ENCODE measurements around the gene MT3. TPM values are rescaled to one million over a fixed set of nuclear protein-coding genes. Genes with fewer than 3 reads are reported as not detected.

Gene MT3
- total RNA-seq, 1 donor from 2014 or later, result 5.1 TPM

DNA sequence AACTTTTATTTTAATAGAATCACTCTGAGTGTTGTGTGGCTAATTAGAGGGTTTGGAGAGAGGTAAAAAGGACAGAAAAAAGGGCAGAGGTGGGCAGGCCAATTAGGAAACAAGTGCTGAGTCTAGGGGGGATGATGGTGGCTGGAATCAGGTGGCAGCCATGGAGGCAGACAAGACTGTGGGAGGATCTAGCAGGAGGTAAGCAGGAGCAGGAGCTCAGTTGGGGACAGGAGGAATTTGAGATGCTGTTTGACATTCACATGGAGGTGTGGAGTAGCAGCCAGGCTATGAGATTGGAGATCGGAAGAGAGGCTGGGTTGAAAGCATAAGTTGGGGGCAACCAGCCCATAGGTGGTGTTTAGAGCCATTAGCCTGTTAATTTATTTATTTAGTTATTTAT, 28.2 kb upstream of the MT3 start:
- TF ChIP-seq, protein P1, sequence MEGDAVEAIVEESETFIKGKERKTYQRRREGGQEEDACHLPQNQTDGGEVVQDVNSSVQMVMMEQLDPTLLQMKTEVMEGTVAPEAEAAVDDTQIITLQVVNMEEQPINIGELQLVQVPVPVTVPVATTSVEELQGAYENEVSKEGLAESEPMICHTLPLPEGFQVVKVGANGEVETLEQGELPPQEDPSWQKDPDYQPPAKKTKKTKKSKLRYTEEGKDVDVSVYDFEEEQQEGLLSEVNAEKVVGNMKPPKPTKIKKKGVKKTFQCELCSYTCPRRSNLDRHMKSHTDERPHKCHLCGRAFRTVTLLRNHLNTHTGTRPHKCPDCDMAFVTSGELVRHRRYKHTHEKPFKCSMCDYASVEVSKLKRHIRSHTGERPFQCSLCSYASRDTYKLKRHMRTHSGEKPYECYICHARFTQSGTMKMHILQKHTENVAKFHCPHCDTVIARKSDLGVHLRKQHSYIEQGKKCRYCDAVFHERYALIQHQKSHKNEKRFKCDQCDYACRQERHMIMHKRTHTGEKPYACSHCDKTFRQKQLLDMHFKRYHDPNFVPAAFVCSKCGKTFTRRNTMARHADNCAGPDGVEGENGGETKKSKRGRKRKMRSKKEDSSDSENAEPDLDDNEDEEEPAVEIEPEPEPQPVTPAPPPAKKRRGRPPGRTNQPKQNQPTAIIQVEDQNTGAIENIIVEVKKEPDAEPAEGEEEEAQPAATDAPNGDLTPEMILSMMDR (conservative IDR thresholded peaks at IDR 0.05; ENCODE audit: low read depth, low read length), result no peak
- no peak overlapping the region for H3K4me3 ChIP-seq (ENCODE audit: low read depth, low read length)
- DNase-seq (ENCODE audit: low read depth), result no peak

DNA sequence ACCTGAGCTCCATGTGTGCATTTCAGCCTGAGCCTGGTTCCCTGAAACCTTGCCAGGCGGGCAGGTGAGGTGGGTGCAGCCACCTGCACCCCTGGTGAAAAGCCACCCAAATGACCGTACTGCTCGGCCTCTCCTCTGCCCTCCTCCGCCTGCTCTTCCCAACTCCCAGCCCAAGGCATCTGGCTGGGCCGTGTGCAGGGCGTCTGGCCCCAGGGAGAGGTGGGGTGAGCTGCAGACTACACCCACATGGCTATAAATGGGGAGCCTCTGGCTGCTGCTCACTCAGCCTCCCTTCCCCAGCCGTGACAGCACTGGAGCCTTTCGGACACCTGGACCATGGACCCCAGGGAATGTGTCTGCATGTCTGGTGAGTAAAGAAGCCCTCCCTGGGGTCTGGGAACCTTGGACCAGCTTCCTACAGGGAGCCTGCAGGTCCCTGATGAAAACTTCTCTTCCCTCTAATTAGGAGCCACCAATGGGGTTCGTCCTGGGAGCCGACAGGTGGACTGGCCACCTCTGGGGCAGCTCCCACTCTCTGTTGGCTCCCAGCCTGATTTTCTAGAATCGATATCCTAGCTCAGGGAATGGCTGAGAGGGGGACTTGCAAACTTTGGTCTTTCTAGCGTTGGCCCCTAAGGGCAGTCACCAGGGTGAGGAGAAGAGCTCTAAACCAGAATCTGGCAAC, 24.4 kb upstream of the MT3 start, which contains the start of gene MT4:
Gene MT4 (plus strand): TSS at position 281 of the 685 bp plus-strand sequence. CDS start 56 bp downstream, at position 337.
- no peak within 1 kb of the TSS for H3K4me3 ChIP-seq (ENCODE audit: low read depth, low read length)
- DNase-seq (ENCODE audit: low read depth), result no peak
- TF ChIP-seq, protein P1 (conservative IDR thresholded peaks at IDR 0.05; ENCODE audit: low read depth, low read length), result no peak

DNA sequence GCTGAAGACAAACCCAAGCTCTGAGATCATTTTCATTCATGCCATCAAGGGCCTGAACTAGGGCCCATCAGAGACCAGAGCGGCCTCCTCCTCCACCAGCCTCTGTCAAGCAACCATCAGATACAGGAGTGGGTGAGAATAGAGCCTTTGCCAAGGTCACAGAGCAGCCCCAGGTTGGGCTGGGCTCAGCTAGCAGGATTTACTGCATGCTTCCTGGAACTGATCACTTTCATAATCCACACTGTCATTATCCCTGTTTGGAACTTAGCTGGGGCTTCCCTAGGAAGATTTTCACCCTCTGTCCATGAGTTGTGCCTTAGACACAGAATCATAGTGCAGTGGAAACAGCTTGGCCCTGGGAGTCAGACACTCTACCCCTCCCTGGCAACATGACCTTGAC, 19.4 kb upstream of the MT3 start:
- DNase-seq (ENCODE audit: low read depth), result no peak
- no peak overlapping the region for H3K4me3 ChIP-seq (ENCODE audit: low read depth, low read length)
- TF ChIP-seq, protein P1 (conservative IDR thresholded peaks at IDR 0.05; ENCODE audit: low read depth, low read length), result no peak

DNA sequence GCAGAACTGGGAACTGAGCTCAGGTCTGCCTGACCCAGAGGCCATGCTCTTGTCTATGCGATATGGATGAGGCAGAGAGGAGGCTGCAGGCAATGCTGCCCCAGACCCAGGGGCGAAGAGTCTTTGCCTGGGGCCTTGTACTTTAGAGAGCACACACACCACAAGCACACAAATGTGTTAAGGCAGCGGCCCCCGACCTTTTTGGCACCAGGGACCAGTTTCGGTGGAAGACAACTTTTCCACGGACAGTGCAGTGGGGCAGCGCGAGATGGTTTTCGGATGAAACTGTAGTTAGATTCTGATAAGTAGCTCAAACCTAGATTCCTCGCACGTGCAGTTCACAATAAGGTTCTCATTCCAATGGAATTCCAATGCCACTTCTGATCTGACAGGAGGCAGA, 17.8 kb upstream of the MT3 start:
- TF ChIP-seq, protein P1 (conservative IDR thresholded peaks at IDR 0.05; ENCODE audit: low read depth, low read length), result no peak
- no peak for DNase-seq (ENCODE audit: low read depth)
- H3K4me3 ChIP-seq (ENCODE audit: low read depth, low read length), result no peak overlapping the region

DNA sequence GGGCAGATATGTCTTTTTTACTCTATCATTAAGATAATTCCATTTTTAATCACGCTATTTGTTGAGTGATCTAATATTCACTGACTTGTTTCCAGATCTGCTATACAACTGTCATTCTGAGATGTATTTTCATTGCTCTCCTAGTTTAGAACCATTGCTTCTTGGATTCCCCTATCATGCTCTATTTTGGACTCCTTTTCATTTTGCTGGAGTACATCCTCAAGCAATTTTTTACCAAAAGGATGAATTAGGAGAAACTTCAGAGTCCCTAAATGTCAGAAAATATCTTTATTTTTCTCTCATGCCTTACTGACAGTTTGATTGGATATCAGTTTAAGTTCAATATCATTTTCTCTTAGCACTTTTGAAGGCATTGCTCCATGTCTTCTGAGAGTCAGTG, 14.7 kb upstream of the MT3 start:
- TF ChIP-seq, protein P1 (conservative IDR thresholded peaks at IDR 0.05; ENCODE audit: low read depth, low read length), result no peak
- no peak overlapping the region for H3K4me3 ChIP-seq (ENCODE audit: low read depth, low read length)
- no peak for DNase-seq (ENCODE audit: low read depth)

DNA sequence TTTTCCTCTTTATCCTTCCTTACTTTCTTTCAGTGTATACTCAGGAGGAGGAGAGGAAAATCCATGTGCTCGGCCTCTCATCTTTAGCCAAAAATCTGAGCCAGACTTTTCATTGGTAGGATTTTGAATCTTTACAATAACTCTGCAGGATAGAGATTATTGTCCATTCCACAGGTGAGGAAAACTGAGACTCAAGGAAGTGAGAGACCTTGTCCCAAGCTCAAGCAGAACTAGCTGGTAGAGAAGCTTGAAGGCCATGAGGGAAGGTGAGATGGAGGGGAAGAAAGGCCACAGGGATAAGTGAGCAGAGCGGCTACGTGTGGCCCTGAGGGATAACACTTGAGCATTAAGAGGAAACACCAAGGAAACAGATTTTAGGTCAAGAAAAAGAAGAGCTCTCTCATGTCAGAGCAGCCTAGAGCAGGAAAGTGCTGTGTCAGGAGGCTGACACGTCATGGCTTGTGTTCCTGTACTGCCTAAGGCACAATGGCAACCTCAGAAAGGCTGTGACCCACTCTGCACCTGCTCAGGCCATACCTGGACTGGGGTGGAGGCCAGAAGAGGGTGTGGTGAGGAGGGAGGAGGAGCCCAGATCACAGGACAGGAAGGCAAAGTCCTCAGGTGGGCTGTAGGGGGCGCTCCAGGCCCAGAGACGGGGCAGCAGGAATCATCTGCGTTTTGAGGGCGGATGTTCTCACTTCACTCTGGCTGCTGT, 12.6 kb upstream of the MT3 start:
- TF ChIP-seq, protein P1 (conservative IDR thresholded peaks at IDR 0.05; ENCODE audit: low read depth, low read length), result peak; percentile 92
- no peak overlapping the region for H3K4me3 ChIP-seq (ENCODE audit: low read depth, low read length)
- DNase-seq (ENCODE audit: low read depth), result no peak

All from epithelial cell of proximal tubule (primary cell).